ENCODE results near the gene WDR35.
"Not testable (repeated sequence)": the region's sequence is repeated elsewhere in the genome, so short reads cannot be mapped to it uniquely, and the experiment has no call there.

The WDR35 gene

GRCh38 chr2:19893520-19894133, 96.3 kb downstream of the WDR35 start:
- no peak for DNase-seq

- not testable (repeated sequence) for DNase-seq
Measured at GRCh38 chr2:19891971-19892370, 97.9 kb downstream of the WDR35 start.

GRCh38 chr2:19890104-19890503, 99.8 kb downstream of the WDR35 start:
- no peak for DNase-seq

- no peak for DNase-seq
Measured at GRCh38 chr2:19888831-19889230, 101.1 kb downstream of the WDR35 start.

GRCh38 chr2:19887510-19887909, 102.4 kb downstream of the WDR35 start:
- no peak for DNase-seq

- DNase-seq: no peak
Measured at GRCh38 chr2:19886261-19886660, 103.6 kb downstream of the WDR35 start.

GRCh38 chr2:19885791-19886190, 104.1 kb downstream of the WDR35 start:
- no peak for DNase-seq

- no peak for DNase-seq
Measured at GRCh38 chr2:19883971-19884720, 105.8 kb downstream of the WDR35 start.

- DNase-seq: no peak
Measured at GRCh38 chr2:19883486-19883885, 106.4 kb downstream of the WDR35 start.

GRCh38 chr2:19882286-19882685, 107.6 kb downstream of the WDR35 start:
- DNase-seq: no peak

GRCh38 chr2:19881908-19882265, 108.0 kb downstream of the WDR35 start:
- DNase-seq: no peak

- DNase-seq: no peak
Measured at GRCh38 chr2:19881221-19881907, 108.5 kb downstream of the WDR35 start.

GRCh38 chr2:19880191-19880590, 109.7 kb downstream of the WDR35 start:
- not testable (repeated sequence) for DNase-seq

GRCh38 chr2:19879120-19879519, 110.8 kb downstream of the WDR35 start:
- DNase-seq: no peak

GRCh38 chr2:19878268-19879046, 111.4 kb downstream of the WDR35 start:
- no peak for DNase-seq

GRCh38 chr2:19876751-19877150, 113.2 kb downstream of the WDR35 start:
- no peak for DNase-seq

- DNase-seq: no peak
Measured at GRCh38 chr2:19875280-19875679, 114.6 kb downstream of the WDR35 start.

GRCh38 chr2:19874726-19875125, 115.2 kb downstream of the WDR35 start:
- DNase-seq: no peak

- DNase-seq: no peak
Measured at GRCh38 chr2:19873014-19873413, 116.9 kb downstream of the WDR35 start.

- DNase-seq: no peak
Measured at GRCh38 chr2:19872302-19872701, 117.6 kb downstream of the WDR35 start.

GRCh38 chr2:19871836-19872235, 118.1 kb downstream of the WDR35 start:
- no peak for DNase-seq

- no peak for DNase-seq
Measured at GRCh38 chr2:19870792-19871191, 119.1 kb downstream of the WDR35 start.

All from femur (tissue), 1 donor.